Epithelial cell of proximal tubule (primary cell): ENCODE results near the gene SECTM1. TPM values are rescaled to one million over a fixed set of nuclear protein-coding genes. Genes with fewer than 3 reads are reported as not detected.
"Not testable (repeated sequence)": the region's sequence is repeated elsewhere in the genome, so short reads cannot be mapped to it uniquely, and the experiment has no call there.

Source experiments
- DNase-seq: peaks from one replicate; pipeline ENCODE4 v3.0.0-alpha.2; 2011; ENCODE audit warnings: low read depth
- H3K4me3 ChIP-seq: 2 replicates; pipeline ENCODE4 v1.5.1; 2011; ENCODE audit warnings: low read depth, mild to moderate bottlenecking, low read length
- total RNA-seq: library from RNA; depleted of rRNA; stranded (reverse); fragments of >200 nt; gene quantifications from 2 replicates; pipeline ENCODE4 v1.2.3, GENCODE V29; 2015
- TF ChIP-seq, protein P1 (sequence below): conservative IDR thresholded peaks from 2 replicates; pipeline ENCODE4 v1.5.1; 2012; ENCODE audit warnings: low read depth, mild to moderate bottlenecking, low read length

The SECTM1 gene
- total RNA-seq, 1 donor from 2014 or later = 0.75 TPM

DNA sequence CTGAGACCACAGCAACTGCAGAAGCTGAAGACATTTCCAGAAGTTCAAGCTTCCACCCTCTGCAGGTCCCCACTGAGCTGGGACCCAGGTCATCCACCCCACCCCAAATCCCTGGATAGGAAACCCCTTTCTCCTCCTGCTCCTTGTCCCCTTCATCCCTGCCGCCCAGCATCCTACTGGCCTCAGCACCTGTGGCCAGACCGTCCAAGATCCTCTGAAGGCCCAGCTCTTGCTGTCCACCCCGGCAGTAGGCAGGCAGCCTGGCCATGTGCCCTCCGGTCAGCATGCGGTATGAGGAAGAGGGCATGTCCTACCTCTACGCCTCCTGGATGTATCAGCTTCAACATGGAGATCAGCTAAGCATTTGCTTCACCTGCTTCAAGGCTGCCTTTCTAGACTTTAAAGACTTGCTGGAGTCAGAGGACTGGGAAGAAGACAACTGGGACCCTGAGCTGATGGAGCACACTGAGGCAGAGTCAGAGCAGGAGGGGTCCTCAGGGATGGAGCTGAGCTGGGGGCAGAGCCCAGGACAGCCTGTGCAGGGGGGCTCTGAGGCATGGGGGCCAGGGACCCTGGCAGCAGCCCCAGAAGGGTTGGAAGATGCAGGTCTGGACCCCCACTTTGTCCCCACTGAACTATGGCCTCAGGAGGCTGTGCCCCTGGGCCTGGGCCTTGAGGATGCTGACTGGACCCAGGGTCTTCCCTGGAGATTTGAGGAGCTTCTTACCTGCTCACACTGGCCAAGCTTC, 28.5 kb upstream of the SECTM1 start:
- no peak for DNase-seq
- no peak overlapping the region for H3K4me3 ChIP-seq
- TF ChIP-seq, protein P1, sequence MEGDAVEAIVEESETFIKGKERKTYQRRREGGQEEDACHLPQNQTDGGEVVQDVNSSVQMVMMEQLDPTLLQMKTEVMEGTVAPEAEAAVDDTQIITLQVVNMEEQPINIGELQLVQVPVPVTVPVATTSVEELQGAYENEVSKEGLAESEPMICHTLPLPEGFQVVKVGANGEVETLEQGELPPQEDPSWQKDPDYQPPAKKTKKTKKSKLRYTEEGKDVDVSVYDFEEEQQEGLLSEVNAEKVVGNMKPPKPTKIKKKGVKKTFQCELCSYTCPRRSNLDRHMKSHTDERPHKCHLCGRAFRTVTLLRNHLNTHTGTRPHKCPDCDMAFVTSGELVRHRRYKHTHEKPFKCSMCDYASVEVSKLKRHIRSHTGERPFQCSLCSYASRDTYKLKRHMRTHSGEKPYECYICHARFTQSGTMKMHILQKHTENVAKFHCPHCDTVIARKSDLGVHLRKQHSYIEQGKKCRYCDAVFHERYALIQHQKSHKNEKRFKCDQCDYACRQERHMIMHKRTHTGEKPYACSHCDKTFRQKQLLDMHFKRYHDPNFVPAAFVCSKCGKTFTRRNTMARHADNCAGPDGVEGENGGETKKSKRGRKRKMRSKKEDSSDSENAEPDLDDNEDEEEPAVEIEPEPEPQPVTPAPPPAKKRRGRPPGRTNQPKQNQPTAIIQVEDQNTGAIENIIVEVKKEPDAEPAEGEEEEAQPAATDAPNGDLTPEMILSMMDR = no peak

DNA sequence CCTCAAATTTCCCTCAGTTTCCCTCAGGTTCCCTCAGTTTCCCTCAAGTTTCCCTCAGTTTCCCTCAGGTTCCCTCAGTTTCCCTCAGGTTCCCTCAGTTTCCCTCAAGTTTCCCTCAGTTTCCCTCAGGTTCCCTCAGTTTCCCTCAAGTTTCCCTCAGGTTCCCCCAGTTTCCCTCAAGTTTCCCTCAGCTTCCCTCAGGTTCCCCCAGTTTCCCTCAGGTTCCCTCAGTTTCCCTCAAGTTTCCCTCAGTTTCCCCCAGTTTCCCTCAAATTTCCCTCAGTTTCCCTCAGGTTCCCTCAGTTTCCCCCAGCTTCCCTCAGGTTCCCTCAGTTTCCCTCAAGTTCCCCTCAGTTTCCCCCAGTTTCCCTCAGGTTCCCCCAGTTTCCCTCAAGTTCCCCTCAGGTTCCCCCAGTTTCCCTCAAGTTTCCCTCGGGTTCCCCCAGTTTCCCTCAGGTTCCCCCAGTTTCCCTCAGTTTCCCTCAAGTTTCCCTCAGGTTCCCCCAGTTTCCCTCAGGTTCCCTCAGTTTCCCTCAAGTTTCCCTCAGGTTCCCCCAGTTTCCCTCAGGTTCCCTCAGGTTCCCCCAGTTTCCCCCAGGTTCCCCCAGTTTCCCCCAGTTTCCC, 26.0 kb upstream of the SECTM1 start:
- not testable (repeated sequence) for H3K4me3 ChIP-seq, DNase-seq

DNA sequence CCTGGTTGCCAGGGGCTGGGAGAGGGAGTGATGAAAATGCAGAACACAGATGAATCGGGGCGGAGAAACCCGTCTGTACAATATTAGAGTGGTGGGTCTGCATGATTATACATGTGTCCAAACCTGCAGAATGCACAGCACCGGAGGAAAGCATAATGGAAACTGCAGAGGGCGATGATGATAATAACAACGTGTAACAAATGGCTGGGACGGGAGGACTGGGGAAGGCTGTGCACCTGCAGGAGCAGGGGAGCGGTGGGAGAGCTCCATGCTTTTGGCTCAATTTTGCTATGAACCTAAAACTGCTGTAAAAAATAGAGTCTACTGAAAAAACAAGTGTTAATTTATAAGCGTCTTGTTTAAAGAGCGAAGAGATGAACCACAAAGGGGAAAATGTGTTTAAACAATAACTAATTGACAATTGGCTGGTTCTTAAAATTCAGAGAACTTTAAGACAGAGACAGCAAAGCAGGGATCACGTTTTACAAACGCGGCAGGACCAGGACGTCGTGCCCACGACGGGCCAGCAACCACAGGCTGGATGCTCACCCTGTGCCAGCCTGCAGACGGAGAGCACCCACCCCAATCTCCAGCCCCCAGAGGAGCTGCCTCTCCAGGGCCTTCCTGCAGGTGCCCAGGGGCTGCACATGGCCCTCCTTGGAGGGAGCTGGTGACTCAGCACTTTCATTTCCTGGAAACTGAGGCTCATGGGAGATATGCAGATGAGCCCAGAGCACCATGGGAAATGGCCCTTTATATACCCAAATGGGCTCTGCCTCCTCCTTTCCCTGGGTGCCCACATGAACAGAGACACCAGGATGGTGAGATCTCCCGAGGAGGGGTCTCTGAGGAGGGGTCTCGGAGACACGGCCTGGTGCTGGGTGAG, 25.1 kb upstream of the SECTM1 start, which contains the start of gene TEX19:
Gene TEX19, plus strand, starts transcription at position 783 of the 886 bp plus-strand sequence. CDS start 2,904 bp downstream, outside the sequence.
- DNase-seq = no peak
- H3K4me3 ChIP-seq = no peak within 1 kb of the TSS
- TF ChIP-seq, protein P1 = peak; percentile 14

DNA sequence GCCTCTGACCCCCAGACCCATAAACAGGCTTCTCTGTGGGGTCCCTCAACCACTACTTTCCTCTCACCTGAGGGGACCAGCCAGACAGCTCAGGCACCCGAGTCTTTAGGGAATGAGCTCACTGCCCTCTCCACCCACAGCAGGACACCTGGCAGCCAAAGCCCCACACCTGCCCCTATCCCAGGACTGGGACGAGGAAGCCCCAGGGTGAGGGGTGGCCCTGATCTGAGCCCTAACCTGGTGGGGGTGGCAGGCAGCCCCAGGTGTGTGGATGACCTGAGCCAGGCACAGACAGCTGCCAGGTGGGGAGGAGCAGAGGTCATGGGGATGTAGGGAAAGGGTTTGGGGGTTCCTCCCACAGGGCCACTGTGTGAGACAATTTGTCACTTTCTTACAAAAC, 23.8 kb upstream of the SECTM1 start:
- TF ChIP-seq, protein P1 = no peak
- no peak overlapping the region for H3K4me3 ChIP-seq
- DNase-seq = no peak

DNA sequence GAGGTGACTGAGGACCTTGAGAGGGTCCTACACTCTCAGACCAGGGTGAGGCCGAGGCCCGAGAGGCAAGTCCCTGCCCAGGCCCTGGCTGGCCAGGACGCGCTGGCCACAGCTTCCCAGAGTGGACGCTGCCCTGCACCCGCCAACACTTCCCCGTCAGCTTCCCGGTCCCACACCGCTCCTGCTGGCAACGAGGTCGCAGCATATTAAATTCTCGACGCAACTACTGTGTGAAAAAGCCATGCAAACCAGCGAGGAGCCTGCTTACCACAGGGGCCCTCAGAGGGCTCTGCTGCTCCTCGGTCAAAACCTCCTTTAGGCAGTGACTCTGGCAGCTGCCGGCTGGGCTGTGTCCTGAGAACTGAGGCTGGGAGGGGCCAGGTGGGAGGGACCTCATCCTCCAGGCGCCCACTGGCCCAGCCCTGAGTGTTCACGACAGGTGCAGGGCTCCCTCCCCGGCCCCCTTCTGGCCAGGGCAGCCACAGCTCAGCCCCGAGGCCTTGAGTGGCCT, 23.3 kb upstream of the SECTM1 start:
- no peak for DNase-seq
- TF ChIP-seq, protein P1 = no peak
- no peak overlapping the region for H3K4me3 ChIP-seq

DNA sequence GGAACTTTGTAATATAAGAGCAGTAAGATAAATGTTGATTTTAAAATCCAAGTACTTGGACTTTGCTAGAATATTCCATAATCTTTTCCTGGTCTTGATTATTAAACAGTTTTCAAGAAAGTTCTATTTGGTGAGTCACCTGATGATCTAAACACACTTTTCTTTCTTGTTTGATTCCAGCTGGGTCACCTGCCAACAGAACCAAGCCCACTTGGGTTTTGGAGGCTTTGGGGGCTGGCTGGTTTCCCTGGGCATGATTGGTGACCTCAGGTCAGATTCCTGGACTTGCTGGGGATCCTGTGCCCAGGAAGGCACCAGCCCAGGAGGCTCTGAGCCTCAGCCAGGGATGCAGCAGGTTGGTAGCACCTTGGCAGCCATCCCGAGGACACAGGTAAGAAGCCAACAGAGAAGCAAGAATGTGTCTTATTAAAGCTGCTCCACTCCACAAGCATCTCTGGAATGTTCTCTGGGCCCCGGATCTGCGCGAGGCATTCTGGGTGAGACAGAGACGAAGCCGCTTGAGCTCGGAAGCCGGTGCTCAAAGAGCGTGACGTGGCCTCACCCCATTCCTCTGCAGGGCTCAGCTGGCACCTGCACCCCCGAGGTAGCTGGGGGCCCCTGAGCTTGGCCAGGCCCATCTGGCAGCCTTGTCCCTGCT, 22.3 kb upstream of the SECTM1 start:
- TF ChIP-seq, protein P1 = no peak
- H3K4me3 ChIP-seq = no peak overlapping the region
- DNase-seq = peak; percentile 42
